GM23338 (cell line): Measurements from ENCODE around the gene SBNO1. TPM values are rescaled to one million over a fixed set of nuclear protein-coding genes. Genes with fewer than 3 reads are reported as not detected.
"Not testable (repeated sequence)": the region's sequence is repeated elsewhere in the genome, so short reads cannot be mapped to it uniquely, and the experiment has no call there.

Experiments used
- ATAC-seq: fragments of 200-7000 bp; cut with Tn5 transposase; 3 replicates; pipeline ENCODE4 v1.9.1; 2020
- DNase-seq: peaks from one replicate; pipeline ENCODE4 v3.0.0-alpha.2; 2015; ENCODE audit warnings: low spot score
- H2AFZ ChIP-seq: fragments of 200-600 bp; sonication (generic); 2 replicates; pipeline ENCODE4 v1.8.0; 2016; ENCODE audit warnings: antibody characterized with exemption, mild to moderate bottlenecking, moderate library complexity
- H3F3A ChIP-seq: fragments of 200-600 bp; sonication (generic); replicated peaks from 2 replicates; pipeline ENCODE4 v1.8.0; 2017; ENCODE audit warnings: antibody characterized with exemption, mixed run types, low read depth
- H3K27ac ChIP-seq: fragments of 200-600 bp; sonication (generic); 2 replicates; pipeline ENCODE4 v1.6.1; 2016; ENCODE audit warnings: low read depth
- H3K27me3 ChIP-seq: fragments of 200-600 bp; sonication (generic); 2 replicates; pipeline ENCODE4 v1.8.0; 2016; ENCODE audit warnings: mild to moderate bottlenecking, mixed run types, moderate library complexity; ENCODE audit not compliant: insufficient read depth
- H3K36me3 ChIP-seq: fragments of 200-600 bp; sonication (generic); 2 replicates; pipeline ENCODE4 v1.8.0; 2016; ENCODE audit warnings: mild to moderate bottlenecking; ENCODE audit not compliant: insufficient read depth
- H3K4me1 ChIP-seq: fragments of 200-600 bp; sonication (generic); 2 replicates; pipeline ENCODE4 v1.8.0; 2016; ENCODE audit warnings: mild to moderate bottlenecking, moderate library complexity; ENCODE audit not compliant: insufficient read depth
- H3K4me2 ChIP-seq: fragments of 200-600 bp; sonication (generic); 2 replicates; pipeline ENCODE4 v1.7.1; 2017; ENCODE audit warnings: mixed run types
- H3K4me3 ChIP-seq: fragments of 200-600 bp; sonication (generic); 2 replicates; pipeline ENCODE4 v1.6.1; 2016; ENCODE audit warnings: mixed run types
- H3K79me2 ChIP-seq: fragments of 200-600 bp; sonication (generic); replicated peaks from 2 replicates; pipeline ENCODE4 v1.8.0; 2017; ENCODE audit warnings: mild to moderate bottlenecking; ENCODE audit not compliant: insufficient read depth
- H3K9me2 ChIP-seq: fragments of 200-600 bp; sonication (generic); 2 replicates; pipeline ENCODE4 v1.8.0; 2017; ENCODE audit not compliant: insufficient read depth
- H4K20me1 ChIP-seq: fragments of 200-600 bp; sonication (generic); replicated peaks from 2 replicates; pipeline ENCODE4 v1.8.0; 2017; ENCODE audit warnings: mild to moderate bottlenecking; ENCODE audit not compliant: insufficient read depth
- H3K27ac Mint-ChIP-seq: 2 replicates; pipeline ENCODE4 v1.8.0; 2020; ENCODE audit warnings: inconsistent platforms, mild to moderate bottlenecking, moderate library complexity, mixed read lengths
- H3K27me3 Mint-ChIP-seq: 3 replicates; pipeline ENCODE4 v1.8.0; 2022; ENCODE audit warnings: low read depth, mild to moderate bottlenecking, moderate library complexity, mixed read lengths, inconsistent platforms; ENCODE audit not compliant: insufficient read depth, poor library complexity
- H3K36me3 Mint-ChIP-seq: 3 replicates; pipeline ENCODE4 v1.8.0; 2021; ENCODE audit warnings: low read depth, mild to moderate bottlenecking, inconsistent platforms, moderate library complexity, mixed read lengths
- H3K4me1 Mint-ChIP-seq: 3 replicates; pipeline ENCODE4 v1.8.0; 2020; ENCODE audit warnings: mild to moderate bottlenecking, inconsistent platforms, mixed read lengths
- H3K4me3 Mint-ChIP-seq: 3 replicates; pipeline ENCODE4 v1.8.0; 2021; ENCODE audit warnings: moderate library complexity, mild to moderate bottlenecking, inconsistent platforms, mixed read lengths
- H3K9me3 Mint-ChIP-seq: 3 replicates; pipeline ENCODE4 v1.8.0; 2020; ENCODE audit warnings: moderate library complexity, mild to moderate bottlenecking, inconsistent platforms, mixed read lengths
- CREB1 ChIP-seq: fragments of 250-450 bp; sonication (Bioruptor Pico); IDR thresholded peaks from 2 replicates; pipeline ENCODE4 v1.5.0; 2020; ENCODE audit warnings: low read depth, mild to moderate bottlenecking, moderate library complexity
- EZH2phosphoT487 ChIP-seq: fragments of 200-600 bp; sonication (generic); IDR thresholded peaks from one replicate; pipeline ENCODE4 v1.8.1; 2018; ENCODE audit warnings: antibody characterized with exemption; ENCODE audit not compliant: unreplicated experiment
- JUNB ChIP-seq: IDR thresholded peaks from one replicate; pipeline ENCODE4 v1.6.1; 2016; ENCODE audit warnings: antibody characterized with exemption; ENCODE audit not compliant: unreplicated experiment
- STAT1 ChIP-seq: IDR thresholded peaks from one replicate; pipeline ENCODE4 v1.6.1; 2016; ENCODE audit warnings: antibody characterized with exemption; ENCODE audit not compliant: unreplicated experiment
- ZNF114 ChIP-seq: fragments of 250-450 bp; sonication (Bioruptor Pico); IDR thresholded peaks from 2 replicates; pipeline ENCODE4 v1.5.0; 2020; ENCODE audit warnings: mild to moderate bottlenecking, moderate library complexity
- ZNF331 ChIP-seq: fragments of 250-450 bp; sonication (Bioruptor Pico); IDR thresholded peaks from 2 replicates; pipeline ENCODE4 v1.5.0; 2020; ENCODE audit warnings: low read depth, mild to moderate bottlenecking, moderate library complexity
- polyA plus RNA-seq: library from polyadenylated mRNA; unstranded; fragments of >200 nt; fragmentation: Nextera tagmentation; extraction: Ambion mirVana; gene quantifications from 2 replicates; pipeline ENCODE4 v1.2.1, GENCODE V29; 2016
- total RNA-seq: library from RNA; depleted of rRNA; stranded (reverse); fragments of >200 nt; shearing (Covaris generic); gene quantifications from 2 replicates; pipeline ENCODE4 v1.2.3, GENCODE V29; 2014
- TF ChIP-seq, protein P1 (sequence below), 2 experiments: fragments of 200-600 bp in 1 of 2; sonication (generic) in 1 of 2; conservative IDR thresholded peaks; 2 replicates each; pipeline versions ENCODE4 v1.5.1 to v1.6.1; 2016 to 2017; ENCODE audit warnings: antibody characterized with exemption in 2 of 2, low read depth in 2 of 2, mild to moderate bottlenecking in 2 of 2, moderate library complexity in 1 of 2
- TF ChIP-seq, protein P2 (sequence below): IDR thresholded peaks from 2 replicates; pipeline ENCODE4 v1.6.1; 2016; ENCODE audit warnings: antibody characterized with exemption
- TF ChIP-seq, protein P3 (sequence below): fragments of 250-450 bp; sonication (Bioruptor Pico); IDR thresholded peaks from 2 replicates; pipeline ENCODE4 v1.5.0; 2020; ENCODE audit warnings: mild to moderate bottlenecking, moderate library complexity

Gene SBNO1
- total and polyA plus RNA-seq, 2 experiments from 2014 or later, result 34.9 to 49.5 TPM

DNA sequence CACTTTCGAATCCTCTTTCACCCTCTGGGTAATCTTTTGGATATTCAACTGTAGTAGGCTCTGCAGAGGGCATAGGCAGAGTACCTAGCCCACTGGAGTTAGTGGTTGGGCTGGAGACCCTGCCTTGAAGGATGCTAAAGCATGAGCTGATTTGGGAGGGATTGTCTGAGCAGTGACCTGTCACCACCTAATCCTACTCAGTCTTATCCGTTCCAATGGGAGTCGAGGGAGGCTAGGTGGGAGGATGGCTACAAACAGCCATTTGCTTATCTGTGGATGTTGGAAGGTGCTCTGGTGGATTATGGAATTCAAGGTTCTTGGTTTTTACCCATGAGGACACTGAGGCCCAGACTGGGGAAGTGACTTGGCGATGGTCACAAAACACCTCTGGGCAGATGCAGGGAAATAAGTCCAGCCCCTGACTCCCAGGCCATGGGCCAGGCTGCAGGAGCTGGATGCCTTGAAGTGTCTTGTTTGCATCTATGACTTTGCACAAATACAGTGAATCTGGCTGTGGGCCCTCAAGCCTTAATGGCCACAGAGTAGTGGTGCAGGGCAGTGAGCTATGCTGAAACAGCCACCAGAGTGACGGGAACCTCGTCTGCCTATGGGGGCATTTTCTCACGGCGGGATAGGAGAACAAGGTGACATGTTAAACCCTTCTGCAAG lies 23.0 kb upstream of the SBNO1 start:
- peak; percentile 12 for DNase-seq
- H3K9me2 ChIP-seq, result no peaks in the 10 kb centered on the region
- H4K20me1 ChIP-seq, result peaks cover 25% of the 10 kb centered on the region
- H3K36me3 ChIP-seq, result peaks cover 9% of the 10 kb centered on the region
- Mint-ChIP-seq H3K4me1 (peaks cover 19% of the 10 kb centered on the region), H3K27ac (no peak overlapping the region), H3K9me3 (peaks cover 3% of the 10 kb centered on the region; the same call in 1 of the 3 replicates), H3K36me3 (peaks cover 28% of the 10 kb centered on the region), H3K27me3 (peaks cover 45% of the 10 kb centered on the region), H3K4me3 (peak overlapping the region; percentile 70)
- peaks cover 20% of the 10 kb centered on the region for H3K27me3 ChIP-seq
- TF ChIP-seq, protein P1, sequence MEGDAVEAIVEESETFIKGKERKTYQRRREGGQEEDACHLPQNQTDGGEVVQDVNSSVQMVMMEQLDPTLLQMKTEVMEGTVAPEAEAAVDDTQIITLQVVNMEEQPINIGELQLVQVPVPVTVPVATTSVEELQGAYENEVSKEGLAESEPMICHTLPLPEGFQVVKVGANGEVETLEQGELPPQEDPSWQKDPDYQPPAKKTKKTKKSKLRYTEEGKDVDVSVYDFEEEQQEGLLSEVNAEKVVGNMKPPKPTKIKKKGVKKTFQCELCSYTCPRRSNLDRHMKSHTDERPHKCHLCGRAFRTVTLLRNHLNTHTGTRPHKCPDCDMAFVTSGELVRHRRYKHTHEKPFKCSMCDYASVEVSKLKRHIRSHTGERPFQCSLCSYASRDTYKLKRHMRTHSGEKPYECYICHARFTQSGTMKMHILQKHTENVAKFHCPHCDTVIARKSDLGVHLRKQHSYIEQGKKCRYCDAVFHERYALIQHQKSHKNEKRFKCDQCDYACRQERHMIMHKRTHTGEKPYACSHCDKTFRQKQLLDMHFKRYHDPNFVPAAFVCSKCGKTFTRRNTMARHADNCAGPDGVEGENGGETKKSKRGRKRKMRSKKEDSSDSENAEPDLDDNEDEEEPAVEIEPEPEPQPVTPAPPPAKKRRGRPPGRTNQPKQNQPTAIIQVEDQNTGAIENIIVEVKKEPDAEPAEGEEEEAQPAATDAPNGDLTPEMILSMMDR (conservative IDR thresholded peaks at IDR 0.05; ENCODE audit: low read depth in 2 of 2), result no peak
- TF ChIP-seq, protein P2, sequence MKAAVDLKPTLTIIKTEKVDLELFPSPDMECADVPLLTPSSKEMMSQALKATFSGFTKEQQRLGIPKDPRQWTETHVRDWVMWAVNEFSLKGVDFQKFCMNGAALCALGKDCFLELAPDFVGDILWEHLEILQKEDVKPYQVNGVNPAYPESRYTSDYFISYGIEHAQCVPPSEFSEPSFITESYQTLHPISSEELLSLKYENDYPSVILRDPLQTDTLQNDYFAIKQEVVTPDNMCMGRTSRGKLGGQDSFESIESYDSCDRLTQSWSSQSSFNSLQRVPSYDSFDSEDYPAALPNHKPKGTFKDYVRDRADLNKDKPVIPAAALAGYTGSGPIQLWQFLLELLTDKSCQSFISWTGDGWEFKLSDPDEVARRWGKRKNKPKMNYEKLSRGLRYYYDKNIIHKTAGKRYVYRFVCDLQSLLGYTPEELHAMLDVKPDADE, result no peak
- TF ChIP-seq, protein P3, sequence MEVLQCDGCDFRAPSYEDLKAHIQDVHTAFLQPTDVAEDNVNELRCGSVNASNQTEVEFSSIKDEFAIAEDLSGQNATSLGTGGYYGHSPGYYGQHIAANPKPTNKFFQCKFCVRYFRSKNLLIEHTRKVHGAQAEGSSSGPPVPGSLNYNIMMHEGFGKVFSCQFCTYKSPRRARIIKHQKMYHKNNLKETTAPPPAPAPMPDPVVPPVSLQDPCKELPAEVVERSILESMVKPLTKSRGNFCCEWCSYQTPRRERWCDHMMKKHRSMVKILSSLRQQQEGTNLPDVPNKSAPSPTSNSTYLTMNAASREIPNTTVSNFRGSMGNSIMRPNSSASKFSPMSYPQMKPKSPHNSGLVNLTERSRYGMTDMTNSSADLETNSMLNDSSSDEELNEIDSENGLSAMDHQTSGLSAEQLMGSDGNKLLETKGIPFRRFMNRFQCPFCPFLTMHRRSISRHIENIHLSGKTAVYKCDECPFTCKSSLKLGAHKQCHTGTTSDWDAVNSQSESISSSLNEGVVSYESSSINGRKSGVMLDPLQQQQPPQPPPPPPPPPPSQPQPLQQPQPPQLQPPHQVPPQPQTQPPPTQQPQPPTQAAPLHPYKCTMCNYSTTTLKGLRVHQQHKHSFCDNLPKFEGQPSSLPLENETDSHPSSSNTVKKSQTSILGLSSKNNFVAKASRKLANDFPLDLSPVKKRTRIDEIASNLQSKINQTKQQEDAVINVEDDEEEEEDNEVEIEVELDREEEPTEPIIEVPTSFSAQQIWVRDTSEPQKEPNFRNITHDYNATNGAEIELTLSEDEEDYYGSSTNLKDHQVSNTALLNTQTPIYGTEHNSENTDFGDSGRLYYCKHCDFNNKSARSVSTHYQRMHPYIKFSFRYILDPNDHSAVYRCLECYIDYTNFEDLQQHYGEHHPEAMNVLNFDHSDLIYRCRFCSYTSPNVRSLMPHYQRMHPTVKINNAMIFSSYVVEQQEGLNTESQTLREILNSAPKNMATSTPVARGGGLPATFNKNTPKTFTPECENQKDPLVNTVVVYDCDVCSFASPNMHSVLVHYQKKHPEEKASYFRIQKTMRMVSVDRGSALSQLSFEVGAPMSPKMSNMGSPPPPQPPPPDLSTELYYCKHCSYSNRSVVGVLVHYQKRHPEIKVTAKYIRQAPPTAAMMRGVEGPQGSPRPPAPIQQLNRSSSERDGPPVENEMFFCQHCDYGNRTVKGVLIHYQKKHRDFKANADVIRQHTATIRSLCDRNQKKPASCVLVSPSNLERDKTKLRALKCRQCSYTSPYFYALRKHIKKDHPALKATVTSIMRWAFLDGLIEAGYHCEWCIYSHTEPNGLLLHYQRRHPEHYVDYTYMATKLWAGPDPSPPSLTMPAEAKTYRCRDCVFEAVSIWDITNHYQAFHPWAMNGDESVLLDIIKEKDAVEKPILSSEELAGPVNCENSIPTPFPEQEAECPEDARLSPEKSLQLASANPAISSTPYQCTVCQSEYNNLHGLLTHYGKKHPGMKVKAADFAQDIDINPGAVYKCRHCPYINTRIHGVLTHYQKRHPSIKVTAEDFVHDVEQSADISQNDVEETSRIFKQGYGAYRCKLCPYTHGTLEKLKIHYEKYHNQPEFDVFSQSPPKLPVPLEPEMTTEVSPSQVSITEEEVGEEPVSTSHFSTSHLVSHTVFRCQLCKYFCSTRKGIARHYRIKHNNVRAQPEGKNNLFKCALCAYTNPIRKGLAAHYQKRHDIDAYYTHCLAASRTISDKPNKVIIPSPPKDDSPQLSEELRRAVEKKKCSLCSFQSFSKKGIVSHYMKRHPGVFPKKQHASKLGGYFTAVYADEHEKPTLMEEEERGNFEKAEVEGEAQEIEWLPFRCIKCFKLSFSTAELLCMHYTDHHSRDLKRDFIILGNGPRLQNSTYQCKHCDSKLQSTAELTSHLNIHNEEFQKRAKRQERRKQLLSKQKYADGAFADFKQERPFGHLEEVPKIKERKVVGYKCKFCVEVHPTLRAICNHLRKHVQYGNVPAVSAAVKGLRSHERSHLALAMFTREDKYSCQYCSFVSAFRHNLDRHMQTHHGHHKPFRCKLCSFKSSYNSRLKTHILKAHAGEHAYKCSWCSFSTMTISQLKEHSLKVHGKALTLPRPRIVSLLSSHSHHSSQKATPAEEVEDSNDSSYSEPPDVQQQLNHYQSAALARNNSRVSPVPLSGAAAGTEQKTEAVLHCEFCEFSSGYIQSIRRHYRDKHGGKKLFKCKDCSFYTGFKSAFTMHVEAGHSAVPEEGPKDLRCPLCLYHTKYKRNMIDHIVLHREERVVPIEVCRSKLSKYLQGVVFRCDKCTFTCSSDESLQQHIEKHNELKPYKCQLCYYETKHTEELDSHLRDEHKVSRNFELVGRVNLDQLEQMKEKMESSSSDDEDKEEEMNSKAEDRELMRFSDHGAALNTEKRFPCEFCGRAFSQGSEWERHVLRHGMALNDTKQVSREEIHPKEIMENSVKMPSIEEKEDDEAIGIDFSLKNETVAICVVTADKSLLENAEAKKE, result no peak
- TF ChIP-seq ZNF331 (CRISPR knock-in tag) (no peak), ZNF114 (CRISPR knock-in tag) (no peak), EZH2phosphoT487 (no peak), CREB1 (CRISPR knock-in tag) (no peak), JUNB (no peak), STAT1 (no peak)
- H3K4me2 ChIP-seq, result peak overlapping the region; percentile 94
- H3K79me2 ChIP-seq, result peaks cover 42% of the 10 kb centered on the region
- H3K27ac ChIP-seq, result no peak overlapping the region
- peaks cover 19% of the 10 kb centered on the region; the same call in 1 of the 2 replicates for H3K4me1 ChIP-seq
- peak overlapping the region; percentile 65 for H3K4me3 ChIP-seq
- peaks cover 36% of the 10 kb centered on the region for H3F3A ChIP-seq
- H2AFZ ChIP-seq, result no peak overlapping the region
- ATAC-seq, result no peak

DNA sequence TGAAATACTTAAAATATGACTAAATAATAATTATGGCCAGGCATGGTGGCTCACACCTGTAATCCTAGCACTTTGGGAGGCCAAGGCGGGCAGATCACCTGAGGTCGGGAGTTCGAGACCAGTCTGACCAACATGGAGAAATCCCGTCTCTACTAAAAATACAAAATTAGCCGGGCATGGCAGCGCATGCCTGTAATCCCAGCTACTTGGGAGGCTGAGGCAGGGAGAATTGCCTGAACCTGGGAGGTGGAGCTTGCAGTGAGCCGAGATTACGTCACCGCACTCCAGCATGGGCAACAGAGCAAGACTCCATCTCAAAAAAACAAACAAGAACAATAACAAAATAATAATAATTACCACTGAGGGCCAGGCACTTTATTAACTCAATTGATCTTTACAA lies 20.9 kb upstream of the SBNO1 start:
- peaks cover 19% of the 10 kb centered on the region; the same call in 1 of the 2 replicates for H3K4me1 ChIP-seq
- H3K79me2 ChIP-seq, result peaks cover 32% of the 10 kb centered on the region
- H3K36me3 Mint-ChIP-seq, H3K9me2 ChIP-seq, H3K36me3 ChIP-seq, ATAC-seq, H3K9me3 Mint-ChIP-seq, H2AFZ ChIP-seq, H3K27ac ChIP-seq, H3K27ac Mint-ChIP-seq, DNase-seq: not testable (repeated sequence)
- peaks cover 20% of the 10 kb centered on the region for H3K27me3 ChIP-seq
- Mint-ChIP-seq H3K27me3 (peaks cover 39% of the 10 kb centered on the region), H3K4me3 (peak overlapping the region; percentile 93; the same call in 2 of the 3 replicates), H3K4me1 (peaks cover 20% of the 10 kb centered on the region)
- peak overlapping the region; percentile 98; the same call in 1 of the 2 replicates for H3K4me3 ChIP-seq
- peak overlapping the region; percentile 90; the same call in 1 of the 2 replicates for H3K4me2 ChIP-seq
- peaks cover 28% of the 10 kb centered on the region for H3F3A ChIP-seq
- peaks cover 22% of the 10 kb centered on the region for H4K20me1 ChIP-seq
